ENCODE data around the gene RABAC1. TPM values are rescaled to one million over a fixed set of nuclear protein-coding genes. Genes with fewer than 3 reads are reported as not detected.

The RABAC1 gene
- total and polyA plus RNA-seq, 2 donors from 2014 or later = 146 to 333 TPM

- peaks cover 0 to 3% (median 0%) of the 10 kb centered on the region in 3 donors for H3K4me1 ChIP-seq (ENCODE audit: control insufficient read depth in 2 of 3, insufficient read depth in 2 of 3, low read depth in 1 of 3, low read length in 3 of 3)
- H3K36me3 ChIP-seq (ENCODE audit: control insufficient read depth in 2 of 3, insufficient read depth in 3 of 3, low read length in 3 of 3) = no peaks in the 10 kb centered on the region
- DNase-seq (peak; percentile 56 to 81 (median 77)), FAIRE-seq (no peak)
- TF ChIP-seq CTCF (IDR thresholded peaks at IDR 0.05; ENCODE audit: borderline replicate concordance, extremely low read depth, insufficient read depth) = no peak
- H3K4me3 ChIP-seq (ENCODE audit: low read length in 3 of 3) = no peak overlapping the region
- H3K27me3 ChIP-seq (ENCODE audit: control insufficient read depth, insufficient read depth, low read length) = peaks cover 23% of the 10 kb centered on the region
- no peaks in the 10 kb centered on the region for H3K9me3 ChIP-seq (ENCODE audit: control insufficient read depth in 2 of 3, insufficient read depth in 1 of 3, low read length in 3 of 3)
- no peak overlapping the region for H3K27ac ChIP-seq (ENCODE audit: low read depth in 2 of 2, low read length in 2 of 2)
- intact Hi-C loops (cut with DNase I) = no loop called here
- no peak overlapping the region for H3K9ac ChIP-seq (ENCODE audit: low read length in 3 of 3)
Observed at GRCh38 chr19:41997121-41997850, 38.2 kb upstream of the RABAC1 start.

- no peak for FAIRE-seq
- intact Hi-C loops (cut with DNase I) = no loop called here
- no peaks in the 10 kb centered on the region for H3K9me3 ChIP-seq (ENCODE audit: control insufficient read depth in 2 of 3, insufficient read depth in 1 of 3, low read length in 3 of 3)
- TF ChIP-seq CTCF (IDR thresholded peaks at IDR 0.05; ENCODE audit: borderline replicate concordance, extremely low read depth, insufficient read depth) = no peak
- H3K27ac ChIP-seq (ENCODE audit: low read depth in 2 of 2, low read length in 2 of 2) = no peak overlapping the region
- peak in 1 of 5 donors; percentile 63 for DNase-seq
- peaks cover 23% of the 10 kb centered on the region for H3K27me3 ChIP-seq (ENCODE audit: control insufficient read depth, insufficient read depth, low read length)
- no peak overlapping the region for H3K9ac ChIP-seq (ENCODE audit: low read length in 3 of 3)
- no peaks in the 10 kb centered on the region for H3K36me3 ChIP-seq (ENCODE audit: control insufficient read depth in 2 of 3, insufficient read depth in 3 of 3, low read length in 3 of 3)
- peaks cover 0 to 3% (median 0%) of the 10 kb centered on the region in 3 donors for H3K4me1 ChIP-seq (ENCODE audit: control insufficient read depth in 2 of 3, insufficient read depth in 2 of 3, low read depth in 1 of 3, low read length in 3 of 3)
- no peak overlapping the region for H3K4me3 ChIP-seq (ENCODE audit: low read length in 3 of 3)
Observed at GRCh38 chr19:41995959-41996797, 37.1 kb upstream of the RABAC1 start.

- Histone ChIP-seq H3K36me3 (ENCODE audit: control insufficient read depth in 2 of 3, insufficient read depth in 3 of 3, low read length in 3 of 3) (no peaks in the 10 kb centered on the region), H3K4me1 (ENCODE audit: control insufficient read depth in 2 of 3, insufficient read depth in 2 of 3, low read depth in 1 of 3, low read length in 3 of 3) (peaks cover 0 to 3% (median 0%) of the 10 kb centered on the region in 3 donors), H3K27ac (ENCODE audit: low read depth in 2 of 2, low read length in 2 of 2) (no peak overlapping the region), H3K4me3 (ENCODE audit: low read length in 3 of 3) (no peak overlapping the region), H3K9me3 (ENCODE audit: control insufficient read depth in 2 of 3, insufficient read depth in 1 of 3, low read length in 3 of 3) (no peaks in the 10 kb centered on the region), H3K9ac (ENCODE audit: low read length in 3 of 3) (no peak overlapping the region), H3K27me3 (ENCODE audit: control insufficient read depth, insufficient read depth, low read length) (peaks cover 22% of the 10 kb centered on the region)
- TF ChIP-seq CTCF (IDR thresholded peaks at IDR 0.05; ENCODE audit: borderline replicate concordance, extremely low read depth, insufficient read depth) = no peak
- intact Hi-C loops (cut with DNase I) = no loop called here
- DNase-seq (no peak), FAIRE-seq (no peak)
Observed at GRCh38 chr19:41994994-41995958, 36.2 kb upstream of the RABAC1 start.

Data from kidney (tissue), 14 donors.